ENCODE results near the gene TTC21A.
A peak's percentile ranks its signal among the peaks of the same experiment; 100 is the strongest.

The TTC21A gene

DNA sequence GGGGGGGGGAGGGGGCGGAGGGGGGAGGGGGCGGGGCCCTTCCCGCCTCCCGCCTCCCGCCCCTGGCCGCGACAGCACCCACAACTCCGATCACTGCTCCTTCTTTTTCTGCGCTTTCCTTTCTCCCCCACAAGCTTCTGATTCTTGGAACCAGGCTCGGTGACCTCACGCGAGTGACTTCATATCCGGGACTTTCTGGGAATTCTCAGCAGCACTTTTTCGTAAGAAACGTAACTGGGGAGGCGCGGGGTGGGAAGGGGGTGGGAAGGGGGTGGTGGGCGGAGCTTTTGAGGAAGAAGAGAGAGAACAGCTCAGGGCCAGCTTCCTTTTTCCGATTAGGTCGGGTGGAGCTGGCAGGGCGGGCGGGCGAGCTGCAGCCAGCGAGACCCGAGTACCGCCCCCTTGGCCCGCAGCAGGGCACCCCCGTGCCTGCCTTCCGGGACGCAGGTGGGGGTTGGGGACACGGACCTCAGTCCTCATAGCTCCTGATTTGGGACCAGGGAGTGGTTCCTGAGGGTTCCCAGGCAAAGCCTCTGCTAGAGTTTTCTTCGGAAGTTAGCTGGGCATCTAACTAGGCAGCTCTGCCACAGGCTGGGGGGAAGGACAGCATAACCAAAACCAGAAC is 70.3 kb downstream of the TTC21A start:
- peak; percentile 24 to 82 (median 41) for DNase-seq (ENCODE audit: low read depth in 3 of 3)

DNA sequence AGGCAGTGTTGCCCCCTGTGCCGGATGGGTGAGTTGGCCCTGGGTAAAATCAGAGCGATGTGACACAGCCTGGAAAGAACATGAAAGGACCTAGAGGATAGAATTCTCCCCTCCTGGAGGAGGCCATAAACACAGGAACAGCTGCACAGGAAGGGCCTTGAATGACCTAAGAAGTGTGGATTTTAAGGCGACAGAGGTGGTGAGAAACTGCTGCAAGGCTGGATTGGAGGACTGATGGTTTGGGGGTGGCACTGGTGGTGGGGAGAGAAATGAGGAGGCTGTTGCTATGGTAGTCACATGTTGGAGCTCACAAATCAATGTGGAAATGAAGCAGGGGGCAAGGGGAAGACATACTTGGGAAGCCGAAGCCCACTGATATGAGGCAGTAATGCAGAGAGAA is 71.1 kb downstream of the TTC21A start:
- DNase-seq (ENCODE audit: low read depth in 3 of 3) = no peak

DNA sequence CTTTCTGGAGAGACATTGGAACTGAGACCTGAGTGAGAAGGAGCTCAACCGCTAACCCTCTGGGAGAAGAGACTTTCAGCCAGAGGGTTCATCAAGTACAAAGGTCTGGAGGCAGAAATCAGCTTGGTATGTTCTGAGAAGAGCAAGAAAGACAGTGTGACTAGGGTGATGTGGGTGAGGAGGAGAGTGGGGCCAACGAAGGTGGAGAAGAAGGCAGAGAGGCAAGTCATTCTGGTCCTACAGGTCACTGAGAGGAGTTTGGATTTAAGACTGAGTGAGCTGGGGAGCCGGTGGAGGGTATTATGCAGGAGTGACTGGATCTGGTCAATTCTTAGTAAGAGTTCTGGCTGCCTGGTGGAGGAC is 72.7 kb downstream of the TTC21A start:
- DNase-seq (ENCODE audit: low read depth in 3 of 3) = no peak

GRCh38 chr3:39180546-39181346 is 73.3 kb downstream of the TTC21A start:
- peak; percentile 69 to 87 (median 76) for DNase-seq (ENCODE audit: low read depth in 3 of 3)

DNA sequence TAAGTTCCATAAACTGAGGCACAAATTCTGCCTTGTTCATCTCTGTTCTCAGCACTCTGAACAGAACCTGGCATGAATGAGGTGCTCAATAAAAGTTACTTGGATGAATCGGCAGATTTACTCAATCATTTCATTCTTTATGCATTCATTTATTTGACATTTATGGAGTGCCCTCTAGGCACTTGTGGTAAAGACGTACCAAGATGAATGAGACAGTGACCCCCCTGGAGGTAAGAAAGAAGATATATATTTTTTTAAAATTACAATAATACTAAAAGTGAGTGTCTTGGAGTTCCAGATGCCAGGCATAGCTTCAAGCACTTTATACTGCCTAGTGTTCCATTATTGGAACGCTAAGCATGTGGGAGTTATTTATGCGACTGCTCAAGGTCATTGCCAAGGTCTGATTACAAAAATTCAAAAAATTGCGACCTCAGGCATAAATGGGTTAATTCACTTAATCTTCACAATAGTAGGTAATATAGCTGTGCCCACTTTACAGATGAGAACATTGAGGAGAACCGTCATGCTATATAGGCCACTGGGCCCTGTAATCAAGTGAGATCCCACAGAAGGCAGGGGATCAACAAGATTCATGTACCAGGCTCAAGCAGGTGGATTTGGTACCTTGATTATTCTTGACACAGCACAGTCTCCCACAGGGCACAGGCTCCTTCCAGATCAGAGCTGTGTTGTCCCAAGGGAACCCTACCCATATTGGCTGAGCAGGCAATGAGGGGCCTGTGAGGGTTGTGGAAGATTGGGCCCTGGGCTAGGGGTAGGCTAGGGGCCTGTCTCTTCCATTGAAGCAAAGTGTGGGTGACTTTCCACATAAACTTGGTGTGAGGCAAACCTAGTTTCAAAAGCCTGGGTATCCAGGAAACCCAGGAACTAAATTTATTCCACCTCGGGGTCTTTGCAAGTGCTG is 74.2 kb downstream of the TTC21A start:
- no peak for DNase-seq (ENCODE audit: low read depth in 3 of 3)

- no peak for DNase-seq (ENCODE audit: low read depth in 3 of 3)
Measured at GRCh38 chr3:39183211-39184080, 76.0 kb downstream of the TTC21A start.

- DNase-seq (ENCODE audit: low read depth in 3 of 3) = no peak
Measured at GRCh38 chr3:39184081-39184967, 76.8 kb downstream of the TTC21A start.

GRCh38 chr3:39184968-39185285 is 77.4 kb downstream of the TTC21A start:
- DNase-seq (ENCODE audit: low read depth in 3 of 3) = no peak

DNA sequence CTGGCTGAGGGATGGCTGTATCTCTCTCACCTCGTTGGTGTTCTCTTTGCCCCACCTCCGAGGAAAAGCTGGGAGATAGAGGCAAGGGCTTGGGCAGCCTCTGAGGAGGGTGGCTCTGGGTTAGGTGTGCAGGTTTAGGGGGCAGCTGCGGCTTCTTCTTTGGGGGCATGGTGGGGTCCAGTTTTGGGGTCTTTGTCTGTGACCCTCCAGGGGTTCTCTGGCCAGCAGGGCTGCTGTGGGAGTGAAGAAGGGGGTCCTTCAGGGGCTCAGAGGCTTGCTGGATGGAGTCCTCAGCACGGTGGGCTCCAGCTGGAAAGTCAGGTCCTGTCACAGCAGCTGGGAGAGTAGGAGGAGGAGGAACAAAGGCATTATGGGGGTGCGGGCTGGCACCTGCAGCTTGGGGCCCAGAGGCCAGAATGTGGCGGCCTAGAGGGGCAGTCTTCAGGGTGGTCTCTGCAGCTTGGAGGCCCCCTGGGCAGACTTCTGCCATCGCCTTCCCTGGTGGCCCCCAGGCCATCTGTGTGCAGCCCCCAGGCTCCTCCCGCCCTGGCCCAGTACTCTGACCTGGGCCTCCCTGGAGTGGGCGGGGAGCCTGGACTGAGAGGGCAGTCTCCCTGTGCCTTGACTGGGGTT is 78.0 kb downstream of the TTC21A start:
- no peak for DNase-seq (ENCODE audit: low read depth in 3 of 3)

DNA sequence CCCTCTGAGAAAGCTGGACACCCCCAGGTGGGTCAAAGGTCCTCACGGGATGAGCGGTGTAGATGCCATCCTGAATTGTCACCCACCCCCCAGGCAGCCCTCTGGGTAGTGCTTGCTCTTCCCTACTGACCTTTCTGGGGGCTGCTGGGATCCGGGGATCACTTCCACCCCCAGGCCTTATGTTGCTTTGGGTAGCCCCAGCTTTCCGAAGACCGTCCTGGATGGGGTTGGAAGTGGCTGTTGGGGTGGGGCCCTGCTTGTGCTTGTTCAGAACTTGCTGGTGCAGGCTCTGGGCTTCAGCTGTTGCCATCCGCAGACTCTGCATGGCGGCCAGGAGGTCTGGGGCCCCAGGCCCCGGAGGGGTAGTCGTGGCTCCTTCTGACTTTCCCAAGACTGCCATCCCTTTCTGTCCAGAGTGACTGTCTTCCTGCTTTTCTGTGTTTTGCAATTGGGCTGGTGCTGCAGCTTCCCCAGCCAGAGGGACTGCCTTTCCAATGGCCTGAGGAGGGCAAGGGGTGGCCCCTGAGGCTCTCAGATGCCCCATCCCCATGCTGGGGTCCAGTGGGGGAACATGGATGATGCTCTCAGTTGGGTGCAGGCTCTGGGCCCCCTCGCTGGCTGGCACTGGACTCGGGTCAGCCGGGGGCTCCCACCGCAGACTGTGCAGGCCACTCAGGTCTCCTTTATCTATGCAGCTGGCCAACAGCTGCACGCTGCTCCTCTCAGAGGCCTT is 78.6 kb downstream of the TTC21A start:
- no peak for DNase-seq (ENCODE audit: low read depth in 3 of 3)

GRCh38 chr3:39186692-39187151 is 79.2 kb downstream of the TTC21A start:
- DNase-seq (ENCODE audit: low read depth in 3 of 3) = no peak

DNA sequence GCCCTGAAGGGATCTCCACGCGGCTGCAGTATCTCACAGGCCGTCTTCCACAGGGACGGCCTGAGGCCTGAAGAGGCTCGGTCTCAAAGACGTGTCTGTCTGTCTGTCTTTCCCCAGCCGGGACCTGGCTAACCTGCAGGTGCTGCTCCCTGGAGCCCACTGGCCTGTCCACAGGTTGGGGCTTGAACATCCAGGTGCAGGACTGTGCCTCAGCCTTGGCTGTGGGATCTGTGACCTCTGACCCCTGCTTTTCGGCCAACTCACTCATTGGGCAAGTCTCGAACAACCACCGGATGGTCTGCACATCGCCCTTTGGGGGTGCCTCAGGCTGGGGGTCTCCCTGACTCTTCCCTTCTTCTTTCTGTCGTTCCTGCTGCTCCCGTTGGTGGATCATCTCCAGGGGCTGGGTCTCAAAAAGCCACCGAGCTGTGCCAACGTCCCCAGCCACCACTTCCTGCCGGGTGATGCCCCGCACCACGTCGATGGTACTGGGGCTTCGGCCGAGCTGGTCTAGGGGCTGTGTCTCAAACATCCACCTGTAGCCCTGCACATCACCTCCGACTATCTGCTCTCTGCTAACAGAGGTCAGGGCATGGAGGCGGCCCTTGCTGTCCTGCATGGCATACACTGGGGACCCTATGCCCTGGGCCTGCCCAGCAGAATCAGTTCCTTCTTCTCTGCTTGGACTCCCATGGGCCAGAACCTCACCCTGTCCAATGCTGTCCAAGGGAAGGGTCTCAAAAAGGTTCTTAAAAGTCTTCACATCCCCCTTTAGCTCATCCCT is 80.1 kb downstream of the TTC21A start:
- DNase-seq (ENCODE audit: low read depth in 3 of 3) = no peak
